Fibroblast of lung (primary cell): ENCODE data around the gene PLXNA2. TPM values are rescaled to one million over a fixed set of nuclear protein-coding genes. Genes with fewer than 3 reads are reported as not detected.

Source experiments
- DNase-seq, 2 donors: peaks; one replicate each; pipeline versions ENCODE4 v3.0.0 to v3.0.0-alpha.2; 2010; ENCODE audit warnings: low read depth in 2 of 2
- H2AFZ ChIP-seq: 2 replicates; pipeline ENCODE4 v1.5.1; 2012; ENCODE audit warnings: low read length, control low read depth, inconsistent platforms
- H3K27ac ChIP-seq: 2 replicates; pipeline ENCODE4 v1.5.1; 2011; ENCODE audit warnings: low read length, control low read depth; ENCODE audit not compliant: insufficient read depth
- H3K27me3 ChIP-seq: 2 replicates; pipeline ENCODE4 v1.5.1; 2011; ENCODE audit warnings: mild to moderate bottlenecking, low read length; ENCODE audit not compliant: control insufficient read depth, insufficient read depth
- H3K36me3 ChIP-seq: 2 replicates; pipeline ENCODE4 v1.5.1; 2011; ENCODE audit warnings: low read length; ENCODE audit not compliant: control insufficient read depth, insufficient read depth
- H3K4me1 ChIP-seq: 2 replicates; pipeline ENCODE4 v1.5.1; 2011; ENCODE audit warnings: low read length; ENCODE audit not compliant: control insufficient read depth, insufficient read depth; ENCODE audit errors: extremely low read depth
- H3K4me2 ChIP-seq: 2 replicates; pipeline ENCODE4 v1.5.1; 2011; ENCODE audit warnings: low read length, control low read depth; ENCODE audit not compliant: insufficient read depth; ENCODE audit errors: extremely low read depth
- H3K4me3 ChIP-seq, 4 experiments: fragments of 200-600 bp in 1 of 4; sonication (generic) in 1 of 4; replicated peaks in 1 of 4; 2 replicates each; pipeline ENCODE4 v1.5.1; 2011 to 2016; ENCODE audit warnings: low read length in 4 of 4, low read depth in 3 of 4, mild to moderate bottlenecking in 3 of 4, control low read depth in 2 of 4, inconsistent platforms in 1 of 4, mixed read lengths in 1 of 4; ENCODE audit not compliant: insufficient read depth in 1 of 4; ENCODE audit errors: control extremely low read depth in 1 of 4
- H3K79me2 ChIP-seq: 2 replicates; pipeline ENCODE4 v1.5.1; 2012; ENCODE audit warnings: mild to moderate bottlenecking, low read length, inconsistent platforms; ENCODE audit not compliant: control insufficient read depth, insufficient read depth
- H3K9ac ChIP-seq: 2 replicates; pipeline ENCODE4 v1.5.1; 2011; ENCODE audit warnings: mild to moderate bottlenecking, low read length, control low read depth; ENCODE audit not compliant: insufficient read depth
- H3K9me3 ChIP-seq: 2 replicates; pipeline ENCODE4 v1.5.1; 2012; ENCODE audit warnings: low read depth, low read length; ENCODE audit not compliant: control insufficient read depth, insufficient read depth
- H4K20me1 ChIP-seq: 2 replicates; pipeline ENCODE4 v1.5.1; 2011; ENCODE audit warnings: low read length; ENCODE audit not compliant: control insufficient read depth, insufficient read depth; ENCODE audit errors: extremely low read depth
- CTCF ChIP-seq, 2 donors: IDR thresholded peaks in 1 of 2; conservative IDR thresholded peaks in 1 of 2; 1 replicate in 1 of 2; 2 replicates in 1 of 2; pipeline ENCODE4 v1.5.1; 2011 to 2012; ENCODE audit warnings: low read length in 2 of 2, control low read depth in 1 of 2, inconsistent platforms in 1 of 2, low read depth in 1 of 2, mild to moderate bottlenecking in 1 of 2
- EZH2 ChIP-seq: IDR thresholded peaks from 2 replicates; pipeline ENCODE4 v1.5.1; 2012; ENCODE audit warnings: low read length, control low read depth, mild to moderate bottlenecking; ENCODE audit errors: missing control alignments
- polyA plus RNA-seq, 2 donors: library from polyadenylated mRNA; depleted of rRNA in 1 of 2; stranded (reverse) in 1 of 2; unstranded in 1 of 2; fragments of >200 nt; gene quantifications; 2 replicates each; pipeline ENCODE4 v1.2.1, GENCODE V29; 2011 to 2012; ENCODE audit warnings: missing spikeins in 1 of 2
- total RNA-seq: library from RNA; depleted of rRNA; stranded (reverse); fragments of >200 nt; gene quantifications from 2 replicates; pipeline ENCODE4 v1.2.1, GENCODE V29; 2014

Gene PLXNA2
- total and polyA plus RNA-seq, 2 donors (not counting 1 experiment from before 2014, with no cell fraction given): 0.43 to 2.0 TPM

GRCh38 chr1:208235982-208236761, 8.0 kb downstream of the PLXNA2 start:
- Histone ChIP-seq H2AFZ (peak overlapping the region; percentile 27), H3K27ac (peak overlapping the region; percentile 4), H3K4me1 (peaks cover 6% of the 10 kb centered on the region), H3K4me2 (peak overlapping the region; percentile 64), H3K27me3 (no peaks in the 10 kb centered on the region), H3K9me3 (no peaks in the 10 kb centered on the region), H3K36me3 (no peaks in the 10 kb centered on the region), H3K9ac (no peak overlapping the region), H3K79me2 (no peaks in the 10 kb centered on the region), H4K20me1 (no peaks in the 10 kb centered on the region), H3K4me3 (no peak overlapping the region)
- no peak for TF ChIP-seq CTCF (conservative IDR thresholded peaks at IDR 0.05 in 1 of 2, IDR thresholded peaks at IDR 0.05 in 1 of 2; ENCODE audit: low read depth in 1 of 2, low read length in 2 of 2)
- no peak for TF ChIP-seq EZH2
- DNase-seq: peak; percentile 80 to 88

GRCh38 chr1:208235356-208235981, 8.7 kb downstream of the PLXNA2 start:
- no peak for DNase-seq
- no peaks in the 10 kb centered on the region for H3K27me3 ChIP-seq
- no peaks in the 10 kb centered on the region for H4K20me1 ChIP-seq
- no peak for TF ChIP-seq CTCF (conservative IDR thresholded peaks at IDR 0.05 in 1 of 2, IDR thresholded peaks at IDR 0.05 in 1 of 2; ENCODE audit: low read depth in 1 of 2, low read length in 2 of 2)
- TF ChIP-seq EZH2: no peak
- H3K79me2 ChIP-seq: no peaks in the 10 kb centered on the region
- peak overlapping the region; percentile 64 for H3K4me2 ChIP-seq
- H3K9me3 ChIP-seq: no peaks in the 10 kb centered on the region
- H2AFZ ChIP-seq: peak overlapping the region; percentile 27
- H3K4me3 ChIP-seq: no peak overlapping the region
- H3K4me1 ChIP-seq: peaks cover 10% of the 10 kb centered on the region
- H3K9ac ChIP-seq: no peak overlapping the region
- no peaks in the 10 kb centered on the region for H3K36me3 ChIP-seq
- peak overlapping the region; percentile 4 for H3K27ac ChIP-seq

- Histone ChIP-seq H2AFZ (no peak overlapping the region), H3K4me2 (no peak overlapping the region), H3K4me3 (no peak overlapping the region), H3K9me3 (no peaks in the 10 kb centered on the region), H3K27me3 (no peaks in the 10 kb centered on the region), H3K9ac (no peak overlapping the region), H3K36me3 (no peaks in the 10 kb centered on the region), H3K79me2 (no peaks in the 10 kb centered on the region), H3K27ac (no peak overlapping the region), H3K4me1 (peaks cover 10% of the 10 kb centered on the region), H4K20me1 (no peaks in the 10 kb centered on the region)
- DNase-seq: no peak
- TF ChIP-seq EZH2: no peak
- TF ChIP-seq CTCF (conservative IDR thresholded peaks at IDR 0.05 in 1 of 2, IDR thresholded peaks at IDR 0.05 in 1 of 2; ENCODE audit: low read depth in 1 of 2, low read length in 2 of 2): no peak
Observed at GRCh38 chr1:208234721-208235120, 9.5 kb downstream of the PLXNA2 start.
